HL-60 (cell line): ENCODE measurements around the gene PUM2.

Experiments used
- DNase-seq, 2 experiments: peaks; one replicate each; pipeline ENCODE4 v3.0.0-alpha.2; 2010 to 2020; ENCODE audit warnings: low read depth in 1 of 2, low spot score in 1 of 2
- H3K27ac ChIP-seq: fragments of 250-450 bp; sonication (Bioruptor Pico); replicated peaks from 2 replicates; pipeline ENCODE4 v1.5.1; 2020; ENCODE audit warnings: mild to moderate bottlenecking, moderate library complexity
- H3K27me3 ChIP-seq: fragments of 250-450 bp; sonication (Bioruptor Pico); 2 replicates; pipeline ENCODE4 v1.5.1; 2021; ENCODE audit warnings: mild to moderate bottlenecking, moderate library complexity; ENCODE audit not compliant: insufficient read depth, poor library complexity, severe bottlenecking
- H3K4me3 ChIP-seq: replicated peaks from 2 replicates; pipeline ENCODE4 v1.5.1; 2011; ENCODE audit warnings: mild to moderate bottlenecking, control low read depth, low read length; ENCODE audit not compliant: insufficient read depth
- CTCF ChIP-seq: IDR thresholded peaks from one replicate; pipeline ENCODE4 v1.5.1; 2011; ENCODE audit warnings: low read length, control low read depth, inconsistent platforms; ENCODE audit not compliant: insufficient read depth
- GABPA ChIP-seq: IDR thresholded peaks from 2 replicates; pipeline ENCODE4 v1.6.1; 2012; ENCODE audit warnings: low read depth
- POLR2AphosphoS5 ChIP-seq: IDR thresholded peaks from 2 replicates; pipeline ENCODE4 v1.6.1; 2012; ENCODE audit warnings: low read depth
- REST ChIP-seq: IDR thresholded peaks from 2 replicates; pipeline ENCODE4 v1.6.1; 2012; ENCODE audit warnings: low read depth; ENCODE audit not compliant: insufficient replicate concordance
- SPI1 ChIP-seq: IDR thresholded peaks from 2 replicates; pipeline ENCODE4 v1.6.1; 2012; ENCODE audit warnings: low read depth, mild to moderate bottlenecking, borderline replicate concordance

PUM2 gene

GRCh38 chr2:20231159-20231558, 119.5 kb downstream of the PUM2 start:
- TF ChIP-seq POLR2AphosphoS5 (no peak), REST (no peak), SPI1 (no peak), GABPA (no peak), CTCF (no peak)
- Histone ChIP-seq H3K4me3 (no peak overlapping the region), H3K27me3 (peaks cover 8% of the 10 kb centered on the region), H3K27ac (no peak overlapping the region)
- no peak for DNase-seq

DNA sequence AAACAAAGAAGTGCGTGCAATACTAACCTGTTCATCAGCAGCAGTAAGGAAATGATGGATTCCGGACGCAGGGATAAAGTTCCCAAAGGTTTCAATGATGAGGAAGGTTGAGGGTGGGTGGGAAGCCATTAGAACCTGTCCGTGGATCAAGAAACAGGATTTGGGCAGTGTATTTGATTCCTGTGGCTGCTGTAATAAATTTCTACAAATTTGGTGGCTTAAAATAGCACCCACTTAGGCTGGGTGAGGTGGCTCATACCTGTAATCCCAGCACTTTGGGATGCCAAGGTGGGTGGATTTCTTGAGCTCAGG, 120.6 kb downstream of the PUM2 start:
- no peak for DNase-seq
- TF ChIP-seq REST, result no peak
- TF ChIP-seq GABPA, result no peak
- no peak for TF ChIP-seq POLR2AphosphoS5
- TF ChIP-seq SPI1, result no peak
- no peak for TF ChIP-seq CTCF
- Histone ChIP-seq H3K27me3 (peaks cover 16% of the 10 kb centered on the region), H3K27ac (no peak overlapping the region), H3K4me3 (no peak overlapping the region)

DNA sequence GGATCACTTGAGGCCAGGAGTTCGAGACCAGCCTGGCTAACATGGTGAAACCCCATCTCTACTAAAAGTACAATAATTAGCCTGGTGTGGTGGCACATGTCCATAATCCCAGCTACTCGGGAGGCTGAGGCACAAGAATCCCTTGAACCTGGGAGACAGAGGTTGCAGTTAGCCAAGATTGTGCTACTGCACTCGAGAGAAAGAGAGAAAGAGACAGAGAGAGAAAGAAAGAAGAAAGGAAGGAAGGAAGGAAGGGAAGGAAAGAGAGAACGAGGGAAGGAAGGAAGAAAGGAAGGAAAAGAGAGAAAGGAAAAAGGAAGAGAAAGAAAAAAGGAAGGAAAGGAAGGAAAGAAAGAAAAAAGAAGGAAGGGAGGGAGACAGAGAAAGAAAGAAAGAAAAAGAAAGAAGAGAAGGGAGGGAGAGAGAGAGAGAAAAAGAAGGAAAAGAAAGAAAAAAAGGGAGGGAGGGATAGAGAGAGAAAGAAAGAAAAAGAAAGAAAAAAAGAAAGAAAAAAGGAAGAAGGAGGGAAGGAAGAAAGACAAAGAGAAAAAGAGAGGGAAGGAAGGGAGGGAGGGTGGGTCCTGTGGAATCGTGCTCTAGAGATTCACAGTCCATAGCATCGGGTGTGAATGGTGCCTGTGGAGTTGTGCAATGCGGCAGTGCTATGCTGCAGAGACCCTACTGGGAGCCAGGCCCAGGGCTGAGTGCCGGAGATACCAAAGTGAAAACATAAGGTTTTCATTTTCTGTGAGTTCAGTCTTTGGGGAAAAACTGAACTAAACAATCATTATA, 121.1 kb downstream of the PUM2 start:
- Histone ChIP-seq H3K4me3 (no peak overlapping the region), H3K27me3 (peaks cover 16% of the 10 kb centered on the region), H3K27ac (no peak overlapping the region)
- TF ChIP-seq REST (no peak), POLR2AphosphoS5 (no peak), GABPA (no peak), CTCF (no peak), SPI1 (no peak)
- DNase-seq, result no peak
